HuH-7.5 (cell line): Measurements from ENCODE around the gene LKAAEAR1.
A peak's percentile ranks its signal among the peaks of the same experiment; 100 is the strongest.

Source experiments
- DNase-seq: peaks from one replicate; pipeline ENCODE4 v3.0.0; 2011; ENCODE audit warnings: low spot score

Gene LKAAEAR1

GRCh38 chr20:64065062-64065973 lies 18.9 kb downstream of the LKAAEAR1 start:
- DNase-seq: no peak

DNA sequence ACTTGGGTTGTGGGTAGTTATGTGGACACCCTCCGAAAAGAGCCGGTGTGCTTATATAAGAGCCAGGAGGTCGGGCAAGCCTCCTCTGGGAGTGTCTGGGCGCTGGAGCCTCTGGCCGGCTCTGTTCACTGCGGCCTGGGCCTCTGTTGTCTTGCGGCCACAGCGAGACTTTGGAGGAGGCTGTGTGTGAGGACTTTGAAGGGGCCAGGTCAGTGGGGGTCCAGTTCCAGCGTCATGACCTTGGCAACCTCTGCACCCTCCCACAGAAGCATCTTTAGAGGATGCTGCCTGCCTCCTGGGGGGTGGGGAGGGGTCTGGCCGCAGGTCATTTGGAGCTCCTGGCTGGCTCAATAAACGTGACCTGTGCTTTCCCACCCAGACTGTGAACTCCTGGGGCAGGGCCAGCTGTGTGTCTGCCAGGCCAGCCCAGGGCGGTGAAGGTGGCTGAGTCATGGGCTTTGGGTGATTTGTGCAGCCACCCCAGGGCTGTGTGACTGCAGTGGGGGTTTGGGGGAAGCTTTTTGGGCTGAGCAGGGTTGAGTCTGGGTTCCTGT lies 20.0 kb downstream of the LKAAEAR1 start:
- no peak for DNase-seq

- peak; percentile 73 for DNase-seq
These were observed 20.6 kb downstream of the LKAAEAR1 start for GRCh38 chr20:64063389-64064144.

DNA sequence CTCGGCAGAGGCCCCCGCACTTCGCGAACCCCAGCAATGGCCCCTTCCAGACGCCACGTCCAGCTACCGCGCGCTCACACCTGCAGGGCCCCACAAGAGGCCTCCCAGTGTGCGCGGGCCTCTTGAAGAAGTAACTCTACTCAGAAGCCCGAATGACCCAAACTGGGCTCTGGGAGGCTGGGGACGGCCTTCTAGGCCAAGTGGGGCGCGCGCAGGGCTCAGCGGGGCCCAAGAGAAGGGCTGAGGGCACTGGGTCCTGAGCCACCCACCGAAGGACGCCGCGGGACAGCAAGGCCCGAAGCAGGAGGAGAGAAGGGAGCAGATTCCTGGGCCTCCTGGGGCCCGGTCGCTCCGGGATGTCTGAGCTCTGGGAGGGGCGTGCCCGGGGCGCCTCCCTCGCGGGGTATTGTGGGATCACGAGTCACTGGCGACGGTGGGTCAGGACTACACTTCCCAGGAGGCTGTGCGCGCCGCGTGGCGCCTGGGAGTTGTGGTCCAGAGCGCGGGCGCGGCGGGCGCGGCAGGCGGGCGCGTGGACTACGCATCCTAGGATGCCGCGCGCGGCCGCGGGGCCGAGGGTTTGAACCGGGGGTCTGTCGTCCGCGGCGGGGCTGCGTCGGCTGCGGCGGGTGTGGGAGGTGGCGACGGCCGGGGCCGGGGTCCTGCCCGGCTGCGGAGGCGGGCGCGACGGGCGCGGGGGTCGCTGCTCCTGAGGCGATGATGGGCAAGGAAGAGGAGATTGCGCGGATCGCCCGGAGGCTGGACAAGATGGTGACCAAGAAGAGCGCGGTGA lies 21.4 kb downstream of the LKAAEAR1 start, which contains the start of gene TCEA2:
TCEA2 (plus strand) TSS at position 603 of the 793 bp plus-strand sequence; CDS start at position 718, 115 bp downstream.
- peak; percentile 100 for DNase-seq

DNA sequence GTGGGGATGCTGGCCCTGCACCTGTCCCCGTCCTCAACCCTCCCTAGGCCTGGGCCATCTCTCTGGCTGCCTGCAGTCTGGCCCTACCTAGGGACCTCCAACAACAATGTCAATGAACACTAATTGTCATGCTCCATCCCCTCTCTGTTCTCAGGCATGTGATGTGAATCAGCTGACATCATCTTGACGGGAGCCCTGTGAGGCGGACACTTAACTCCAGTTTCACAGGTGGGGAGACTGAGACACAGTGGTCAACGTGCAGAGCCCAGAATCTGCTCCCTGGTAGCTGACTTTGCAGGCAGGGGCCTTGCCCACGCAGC lies 22.0 kb downstream of the LKAAEAR1 start:
- no peak for DNase-seq

DNA sequence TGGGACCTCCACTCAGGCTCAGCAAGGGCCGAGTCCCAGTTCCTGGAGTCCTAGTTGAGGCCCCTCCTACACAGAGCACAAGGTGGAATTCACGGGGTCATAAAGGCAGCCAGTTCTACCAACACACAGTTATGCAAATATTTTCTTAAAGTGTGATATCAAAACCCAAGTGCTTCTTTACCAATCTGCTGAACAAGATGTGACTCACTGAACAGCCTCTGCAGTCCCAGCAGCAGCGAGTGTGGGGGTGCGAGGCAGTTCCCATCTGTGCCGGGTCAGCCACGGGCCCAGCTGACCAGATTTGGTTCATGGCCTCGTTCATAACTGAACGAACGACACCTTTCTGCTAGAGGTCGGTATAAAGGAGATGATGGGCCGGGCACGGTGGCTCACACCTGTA lies 25.7 kb downstream of the LKAAEAR1 start:
- DNase-seq: no peak

DNA sequence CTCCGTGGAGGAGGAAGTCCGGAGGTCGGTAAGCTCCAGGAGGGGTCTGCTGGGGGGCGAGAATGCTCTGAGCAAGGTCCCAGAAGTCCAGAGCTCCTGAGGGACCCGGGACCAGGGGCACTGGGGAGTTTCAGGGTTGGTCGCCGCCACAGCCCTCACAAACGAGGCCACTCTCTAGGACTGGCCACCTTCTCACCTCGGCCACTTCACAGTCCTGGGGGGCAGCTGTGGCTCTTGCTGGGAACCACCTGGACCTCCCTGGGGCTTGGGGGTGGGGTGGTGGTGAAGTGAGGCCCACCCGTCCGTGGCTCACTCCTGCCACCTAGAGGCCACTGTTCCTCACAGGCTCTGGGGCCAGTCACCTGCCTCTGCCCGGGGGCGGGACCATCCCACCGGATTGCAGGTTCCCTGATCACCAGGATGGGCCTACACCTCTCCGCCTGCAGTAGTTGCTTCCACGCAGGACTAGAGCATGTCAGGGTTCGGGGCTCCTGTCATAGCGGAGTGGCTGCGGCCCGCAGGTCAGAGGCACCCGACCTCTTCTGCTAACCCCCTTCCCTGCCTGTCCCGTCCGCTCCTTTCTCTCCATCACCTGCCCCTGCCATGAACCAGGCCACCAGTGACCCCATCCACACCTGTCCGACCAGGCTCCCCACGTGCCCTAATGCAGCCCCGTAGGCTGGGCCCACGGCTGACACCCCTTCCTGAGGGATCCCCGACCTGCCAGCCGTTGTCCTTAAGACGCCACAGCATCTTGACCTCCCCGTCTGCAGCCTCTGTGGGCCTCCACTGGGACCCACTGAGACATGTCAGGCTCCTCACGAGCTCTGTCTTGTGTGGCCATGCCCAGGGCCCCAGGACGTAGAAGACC lies 26.3 kb downstream of the LKAAEAR1 start:
- DNase-seq: peak; percentile 99

GRCh38 chr20:64056889-64057627 lies 27.1 kb downstream of the LKAAEAR1 start:
- no peak for DNase-seq

DNA sequence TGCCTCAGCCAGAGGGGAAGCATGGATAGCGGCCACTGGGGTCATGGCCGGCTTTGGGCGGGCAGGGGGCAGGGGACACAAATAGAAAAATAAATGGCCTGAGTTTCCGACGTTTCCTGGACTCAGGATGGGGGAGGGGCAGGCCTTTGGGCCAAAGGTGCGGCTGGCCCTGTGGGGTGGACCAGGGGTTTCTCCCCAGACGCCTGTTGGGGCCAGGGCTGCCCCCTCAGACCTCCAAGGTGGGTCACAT lies 27.6 kb downstream of the LKAAEAR1 start:
- no peak for DNase-seq

GRCh38 chr20:64055893-64056638 lies 28.1 kb downstream of the LKAAEAR1 start:
- DNase-seq: no peak

GRCh38 chr20:64055396-64055892 lies 28.8 kb downstream of the LKAAEAR1 start:
- no peak for DNase-seq

GRCh38 chr20:64053841-64054661 lies 30.1 kb downstream of the LKAAEAR1 start:
- DNase-seq: peak; percentile 66

- DNase-seq: no peak
These were observed 31.0 kb downstream of the LKAAEAR1 start for GRCh38 chr20:64052987-64053840.

DNA sequence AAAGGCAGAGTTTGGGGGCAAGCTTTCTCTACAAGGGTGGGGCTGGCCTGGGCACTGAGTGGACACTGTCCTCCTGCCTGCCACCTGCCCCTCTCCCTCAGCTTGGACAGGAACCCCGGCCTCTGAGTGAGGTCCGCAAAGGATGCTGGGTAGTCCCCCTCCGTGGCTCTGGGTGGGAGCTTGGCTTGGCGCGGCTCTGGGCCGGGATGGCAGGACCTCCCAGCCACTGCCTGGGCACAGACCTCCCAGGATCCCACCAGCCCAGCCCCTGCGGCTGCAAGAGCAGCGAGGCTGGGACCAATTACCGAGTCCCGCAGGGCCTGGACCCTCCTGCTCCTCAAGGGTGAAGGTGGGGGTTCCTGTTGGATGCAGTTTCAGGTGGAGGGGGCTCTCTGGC lies 31.9 kb downstream of the LKAAEAR1 start:
- no peak for DNase-seq

- no peak for DNase-seq
These were observed 32.5 kb downstream of the LKAAEAR1 start for GRCh38 chr20:64051561-64052325.

DNA sequence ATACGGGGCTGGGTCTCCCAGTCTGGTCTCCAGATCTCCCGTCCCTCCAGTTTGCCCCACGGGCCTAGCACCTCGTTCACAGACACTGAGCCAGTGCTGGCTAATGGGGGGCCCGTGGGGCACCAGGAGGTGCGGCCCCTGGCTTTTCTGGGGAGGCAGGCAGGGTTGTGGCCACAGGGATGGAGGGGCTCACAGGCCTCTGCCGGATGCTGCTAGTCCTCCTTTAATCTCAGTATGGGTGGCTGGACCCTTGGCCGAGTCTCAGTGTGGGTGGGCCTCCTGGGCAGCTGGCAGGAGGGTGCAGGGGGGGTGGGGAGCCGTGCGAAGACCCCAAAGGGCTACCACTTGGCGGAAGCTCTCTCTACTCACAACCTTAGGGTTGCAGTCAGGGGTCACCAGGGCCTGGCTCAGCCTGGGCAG lies 33.2 kb downstream of the LKAAEAR1 start:
- DNase-seq: no peak
